Measurements from ENCODE around the gene CUX1.
"Not testable (repeated sequence)": the region's sequence is repeated elsewhere in the genome, so short reads cannot be mapped to it uniquely, and the experiment has no call there.

The CUX1 gene

GRCh38 chr7:102169651-102170392 is 352.4 kb downstream of the CUX1 start:
- Mint-ChIP-seq H3K27ac (no peak overlapping the region), H3K4me1 (ENCODE audit: low read depth) (no peaks in the 10 kb centered on the region), H3K36me3 (ENCODE audit: low read depth) (peaks cover 96% of the 10 kb centered on the region), H3K9me3 (no peaks in the 10 kb centered on the region), H3K27me3 (no peaks in the 10 kb centered on the region), H3K4me3 (no peak overlapping the region)
- intact Hi-C loops (cut with micrococcal nuclease): no loop called here

- H3K4me3 Mint-ChIP-seq: no peak overlapping the region
- intact Hi-C loops (cut with micrococcal nuclease): no loop called here
- no peaks in the 10 kb centered on the region for H3K9me3 Mint-ChIP-seq
- H3K4me1 Mint-ChIP-seq (ENCODE audit: low read depth): no peaks in the 10 kb centered on the region
- peaks cover 97% of the 10 kb centered on the region for H3K36me3 Mint-ChIP-seq (ENCODE audit: low read depth)
- H3K27me3 Mint-ChIP-seq: no peaks in the 10 kb centered on the region
- no peak overlapping the region for H3K27ac Mint-ChIP-seq
Observed at GRCh38 chr7:102170393-102170970, 353.1 kb downstream of the CUX1 start.

GRCh38 chr7:102173669-102174068 is 356.2 kb downstream of the CUX1 start:
- intact Hi-C loops (cut with micrococcal nuclease): no loop called here
- Mint-ChIP-seq H3K27ac (no peak overlapping the region), H3K27me3 (no peaks in the 10 kb centered on the region), H3K36me3 (ENCODE audit: low read depth) (peaks cover 94% of the 10 kb centered on the region), H3K4me1 (ENCODE audit: low read depth) (no peaks in the 10 kb centered on the region), H3K4me3 (no peak overlapping the region), H3K9me3 (no peaks in the 10 kb centered on the region)

- peaks cover 94% of the 10 kb centered on the region for H3K36me3 Mint-ChIP-seq (ENCODE audit: low read depth)
Observed at GRCh38 chr7:102175423-102176170, 358.2 kb downstream of the CUX1 start.

GRCh38 chr7:102178410-102178809 is 361.0 kb downstream of the CUX1 start:
- no peak overlapping the region for H3K4me3 Mint-ChIP-seq
- no peaks in the 10 kb centered on the region for H3K4me1 Mint-ChIP-seq (ENCODE audit: low read depth)
- intact Hi-C loops (cut with micrococcal nuclease): no loop called here
- H3K27ac Mint-ChIP-seq: no peak overlapping the region
- no peaks in the 10 kb centered on the region for H3K27me3 Mint-ChIP-seq
- no peaks in the 10 kb centered on the region for H3K9me3 Mint-ChIP-seq
- H3K36me3 Mint-ChIP-seq (ENCODE audit: low read depth): peaks cover 92% of the 10 kb centered on the region

More at GRCh38 chr7:102175423-102176170, 358.2 kb downstream of the CUX1 start:
- no peaks in the 10 kb centered on the region for H3K9me3 Mint-ChIP-seq
- no peak overlapping the region for H3K4me3 Mint-ChIP-seq
- intact Hi-C loops (cut with micrococcal nuclease): no loop called here
- no peaks in the 10 kb centered on the region for H3K4me1 Mint-ChIP-seq (ENCODE audit: low read depth)
- no peak overlapping the region for H3K27ac Mint-ChIP-seq
- no peaks in the 10 kb centered on the region for H3K27me3 Mint-ChIP-seq

GRCh38 chr7:102180727-102181126 is 363.3 kb downstream of the CUX1 start:
- H3K36me3 Mint-ChIP-seq (ENCODE audit: low read depth): peaks cover 92% of the 10 kb centered on the region
- H3K9me3 Mint-ChIP-seq: no peaks in the 10 kb centered on the region
- intact Hi-C loops (cut with micrococcal nuclease): no loop called here
- no peaks in the 10 kb centered on the region for H3K4me1 Mint-ChIP-seq (ENCODE audit: low read depth)
- H3K27me3 Mint-ChIP-seq: no peaks in the 10 kb centered on the region
- H3K27ac Mint-ChIP-seq: no peak overlapping the region
- no peak overlapping the region for H3K4me3 Mint-ChIP-seq

- intact Hi-C loops (cut with micrococcal nuclease): no loop called here
- H3K9me3 Mint-ChIP-seq: no peaks in the 10 kb centered on the region
- no peaks in the 10 kb centered on the region for H3K27me3 Mint-ChIP-seq
- no peaks in the 10 kb centered on the region for H3K4me1 Mint-ChIP-seq (ENCODE audit: low read depth)
- H3K4me3 Mint-ChIP-seq: no peak overlapping the region
- no peak overlapping the region for H3K27ac Mint-ChIP-seq
- H3K36me3 Mint-ChIP-seq (ENCODE audit: low read depth): peaks cover 91% of the 10 kb centered on the region
Observed at GRCh38 chr7:102181517-102181916, 364.1 kb downstream of the CUX1 start.

GRCh38 chr7:102182016-102182415 is 364.6 kb downstream of the CUX1 start:
- peaks cover 91% of the 10 kb centered on the region for H3K36me3 Mint-ChIP-seq (ENCODE audit: low read depth)
- no peaks in the 10 kb centered on the region for H3K4me1 Mint-ChIP-seq (ENCODE audit: low read depth)
- H3K9me3 Mint-ChIP-seq: no peaks in the 10 kb centered on the region
- H3K27ac Mint-ChIP-seq: no peak overlapping the region
- H3K27me3 Mint-ChIP-seq: no peaks in the 10 kb centered on the region
- intact Hi-C loops (cut with micrococcal nuclease): no loop called here
- H3K4me3 Mint-ChIP-seq: no peak overlapping the region

- H3K9me3 Mint-ChIP-seq; H3K27me3 Mint-ChIP-seq; H3K4me3 Mint-ChIP-seq; H3K4me1 Mint-ChIP-seq (ENCODE audit: low read depth); H3K27ac Mint-ChIP-seq; intact Hi-C loops (cut with micrococcal nuclease): not testable (repeated sequence)
- H3K36me3 Mint-ChIP-seq (ENCODE audit: low read depth): peaks cover 84% of the 10 kb centered on the region
Observed at GRCh38 chr7:102183848-102184247, 366.4 kb downstream of the CUX1 start.

- Mint-ChIP-seq H3K27me3 (no peaks in the 10 kb centered on the region), H3K4me3 (no peak overlapping the region), H3K27ac (no peak overlapping the region), H3K9me3 (no peaks in the 10 kb centered on the region), H3K36me3 (ENCODE audit: low read depth) (peaks cover 84% of the 10 kb centered on the region), H3K4me1 (ENCODE audit: low read depth) (peaks cover 7% of the 10 kb centered on the region)
- intact Hi-C loops (cut with micrococcal nuclease): no loop called here
Observed at GRCh38 chr7:102184303-102184702, 366.9 kb downstream of the CUX1 start.

- intact Hi-C loops (cut with micrococcal nuclease): no loop called here
- H3K27me3 Mint-ChIP-seq: no peaks in the 10 kb centered on the region
- H3K36me3 Mint-ChIP-seq (ENCODE audit: low read depth): peaks cover 84% of the 10 kb centered on the region
- no peak overlapping the region for H3K27ac Mint-ChIP-seq
- H3K4me3 Mint-ChIP-seq: no peak overlapping the region
- H3K4me1 Mint-ChIP-seq (ENCODE audit: low read depth): peaks cover 7% of the 10 kb centered on the region
- no peaks in the 10 kb centered on the region for H3K9me3 Mint-ChIP-seq
Observed at GRCh38 chr7:102185796-102186195, 368.4 kb downstream of the CUX1 start.

GRCh38 chr7:102186306-102186705 is 368.9 kb downstream of the CUX1 start:
- Mint-ChIP-seq H3K27ac (no peak overlapping the region), H3K9me3 (no peaks in the 10 kb centered on the region), H3K4me3 (no peak overlapping the region), H3K36me3 (ENCODE audit: low read depth) (peaks cover 84% of the 10 kb centered on the region), H3K27me3 (no peaks in the 10 kb centered on the region), H3K4me1 (ENCODE audit: low read depth) (peaks cover 7% of the 10 kb centered on the region)
- intact Hi-C loops (cut with micrococcal nuclease): no loop called here

GRCh38 chr7:102188746-102189145 is 371.3 kb downstream of the CUX1 start:
- Mint-ChIP-seq H3K4me1 (ENCODE audit: low read depth) (peaks cover 17% of the 10 kb centered on the region), H3K27me3 (no peaks in the 10 kb centered on the region), H3K36me3 (ENCODE audit: low read depth) (peaks cover 86% of the 10 kb centered on the region), H3K9me3 (no peaks in the 10 kb centered on the region), H3K4me3 (no peak overlapping the region), H3K27ac (no peak overlapping the region)
- intact Hi-C loops (cut with micrococcal nuclease): no loop called here

GRCh38 chr7:102189756-102190155 is 372.3 kb downstream of the CUX1 start:
- intact Hi-C loops (cut with micrococcal nuclease): no loop called here
- Mint-ChIP-seq H3K36me3 (ENCODE audit: low read depth) (peaks cover 86% of the 10 kb centered on the region), H3K9me3 (no peaks in the 10 kb centered on the region), H3K4me1 (ENCODE audit: low read depth) (peaks cover 17% of the 10 kb centered on the region), H3K27ac (no peak overlapping the region), H3K27me3 (no peaks in the 10 kb centered on the region), H3K4me3 (no peak overlapping the region)
